PC-3 (cell line): ENCODE measurements around the gene B4GALT5. TPM values are rescaled to one million over a fixed set of nuclear protein-coding genes. Genes with fewer than 3 reads are reported as not detected.
A peak's percentile ranks its signal among the peaks of the same experiment; 100 is the strongest.

ENCODE experiments used
- ATAC-seq: fragments of 200-7000 bp; cut with Tn5 transposase; 2 replicates; pipeline ENCODE4 v1.9.1; 2020; ENCODE audit warnings: mild to moderate bottlenecking, moderate library complexity
- BruUV-seq: library from RNA; stranded (reverse); fragments of 400-500 nt; replicated peaks from 2 replicates; lab custom pipeline; 2021; lab: Mats Ljungman, UMichigan
- CTCF ChIA-PET: fragments of 300-600 bp; sonication (Branson Sonifier 250); formaldehyde crosslinking; loops from one replicate; lab custom pipeline; 2022; ENCODE audit warnings: antibody characterized with exemption; lab: Charles Lee
- POLR2A ChIA-PET: fragments of 300-600 bp; sonication (Branson Sonifier 250); formaldehyde crosslinking; loops from one replicate; lab custom pipeline; 2022; ENCODE audit warnings: antibody characterized with exemption; ENCODE audit not compliant: unreplicated experiment; lab: Charles Lee
- DNase-seq: peaks from one replicate; pipeline ENCODE4 v3.0.0-alpha.2; 2015
- H2AFZ ChIP-seq: fragments of 300-600 bp; sonication (generic); 2 replicates; pipeline ENCODE4 v1.6.0; 2016; ENCODE audit warnings: antibody characterized with exemption, low read length
- H3F3A ChIP-seq: fragments of 300-600 bp; sonication (generic); one replicate; pipeline ENCODE4 v1.6.0; 2017; ENCODE audit warnings: antibody characterized with exemption, low read length, control low read depth, mild to moderate bottlenecking; ENCODE audit not compliant: unreplicated experiment
- H3K27ac ChIP-seq: fragments of 300-600 bp; sonication (generic); 2 replicates; pipeline ENCODE4 v1.5.1; 2016; ENCODE audit warnings: mild to moderate bottlenecking, low read length
- H3K27me3 ChIP-seq: fragments of 300-600 bp; sonication (generic); 2 replicates; pipeline ENCODE4 v1.6.1; 2016; ENCODE audit warnings: low read length, mixed read lengths
- H3K36me3 ChIP-seq: fragments of 300-600 bp; sonication (generic); 2 replicates; pipeline ENCODE4 v1.6.1; 2016; ENCODE audit warnings: low read depth, mixed run types, low read length, mixed read lengths
- H3K4me1 ChIP-seq: fragments of 300-600 bp; sonication (generic); 2 replicates; pipeline ENCODE4 v1.5.1; 2016; ENCODE audit warnings: low read length; ENCODE audit not compliant: insufficient read depth
- H3K4me2 ChIP-seq: fragments of 300-600 bp; sonication (generic); 2 replicates; pipeline ENCODE4 v1.6.0; 2016; ENCODE audit warnings: low read length
- H3K4me3 ChIP-seq: fragments of 300-600 bp; sonication (generic); 2 replicates; pipeline ENCODE4 v1.5.1; 2016; ENCODE audit warnings: mild to moderate bottlenecking, low read length, mixed read lengths
- H3K79me2 ChIP-seq: fragments of 300-600 bp; sonication (generic); 2 replicates; pipeline ENCODE4 v1.6.1; 2017; ENCODE audit warnings: low read length, mixed read lengths
- H3K9ac ChIP-seq: fragments of 300-600 bp; sonication (generic); 2 replicates; pipeline ENCODE4 v1.6.0; 2016; ENCODE audit warnings: mild to moderate bottlenecking, low read length
- H3K9me2 ChIP-seq: fragments of 300-600 bp; sonication (generic); replicated peaks from 2 replicates; pipeline ENCODE4 v1.6.1; 2016; ENCODE audit warnings: mixed run types, low read length, mixed read lengths
- H3K9me3 ChIP-seq: fragments of 300-600 bp; sonication (generic); 2 replicates; pipeline ENCODE4 v1.6.1; 2016; ENCODE audit warnings: low read length, mixed read lengths
- H4K20me1 ChIP-seq: fragments of 300-600 bp; sonication (generic); 2 replicates; pipeline ENCODE4 v1.6.1; 2016; ENCODE audit warnings: low read length, mixed read lengths
- EZH2 ChIP-seq: fragments of 300-600 bp; sonication (generic); IDR thresholded peaks from one replicate; pipeline ENCODE4 v1.6.1; 2017; ENCODE audit warnings: antibody characterized with exemption, mild to moderate bottlenecking, low read length; ENCODE audit not compliant: unreplicated experiment
- EZH2phosphoT487 ChIP-seq: fragments of 300-600 bp; sonication (generic); IDR thresholded peaks from 2 replicates; pipeline ENCODE4 v1.6.1; 2018; ENCODE audit warnings: mild to moderate bottlenecking, antibody characterized with exemption, low read length, borderline replicate concordance
- intact Hi-C: fragments of 100-400 bp; cut with micrococcal nuclease; formaldehyde crosslinking; loops from 2 replicates; pipeline ENCODE4 v1.9.0; 2023
- total RNA-seq: library from RNA; depleted of rRNA; stranded (reverse); fragments of >200 nt; gene quantifications from 2 replicates; pipeline ENCODE4 v1.2.3, GENCODE V29; 2014
- TF ChIP-seq, protein P1 (sequence below): fragments of 300-600 bp; sonication (generic); conservative IDR thresholded peaks from 2 replicates; pipeline ENCODE4 v1.5.1; 2017; ENCODE audit warnings: antibody characterized with exemption, low read depth, mild to moderate bottlenecking, low read length

B4GALT5 gene
- total RNA-seq, 1 experiment from 2014 or later = 18.1 TPM

DNA sequence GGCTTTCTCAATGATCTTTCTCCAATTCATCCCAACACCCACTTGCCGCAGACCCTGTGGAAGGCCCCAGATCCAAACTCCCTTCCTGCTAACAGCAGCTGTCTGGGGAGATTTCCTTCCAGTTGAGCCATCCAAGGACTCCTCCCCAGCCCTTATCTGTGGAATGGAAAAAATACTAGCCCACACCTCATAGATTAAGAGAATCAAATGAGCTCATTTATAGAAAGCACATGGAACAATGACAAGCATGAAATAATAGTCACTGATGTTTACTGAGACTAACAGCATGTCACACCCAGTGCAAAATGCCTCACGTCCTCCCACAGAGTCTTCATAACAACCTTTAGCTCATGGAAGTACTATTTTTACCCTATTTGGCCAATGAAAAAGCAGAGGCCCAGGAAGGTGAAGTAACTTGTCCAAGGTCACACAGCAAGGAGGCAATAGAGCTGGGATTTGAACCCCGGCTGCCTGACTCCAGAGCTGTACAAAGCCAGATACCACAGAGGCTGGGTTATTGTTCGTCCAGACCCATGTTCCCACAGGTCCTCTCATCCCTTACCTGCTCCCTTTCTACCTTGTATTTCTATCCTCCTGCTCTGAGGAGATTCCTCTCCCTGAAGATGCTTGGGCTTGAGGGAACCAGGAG is 122.3 kb downstream of the B4GALT5 start:
- H3K27ac ChIP-seq = no peak overlapping the region
- no peaks in the 10 kb centered on the region for H3K36me3 ChIP-seq
- POLR2A ChIA-PET = no interaction called here
- H3K9me2 ChIP-seq = no peaks in the 10 kb centered on the region
- H2AFZ ChIP-seq = no peak overlapping the region
- no peak overlapping the region for H3K4me3 ChIP-seq
- DNase-seq (peak; percentile 30), ATAC-seq (no peak; the same call in 1 of the 2 replicates)
- no peak overlapping the region for H3K4me2 ChIP-seq
- H4K20me1 ChIP-seq = no peaks in the 10 kb centered on the region
- no peaks in the 10 kb centered on the region for H3K27me3 ChIP-seq
- no peaks in the 10 kb centered on the region for H3K9me3 ChIP-seq
- intact Hi-C loops = no loop called here
- no TSS peak for BruUV-seq
- H3K9ac ChIP-seq = no peak overlapping the region
- no peaks in the 10 kb centered on the region for H3F3A ChIP-seq
- H3K4me1 ChIP-seq = peaks cover 30% of the 10 kb centered on the region
- no peaks in the 10 kb centered on the region for H3K79me2 ChIP-seq
- TF ChIP-seq EZH2 (no peak), EZH2phosphoT487 (no peak)
- TF ChIP-seq, protein P1, sequence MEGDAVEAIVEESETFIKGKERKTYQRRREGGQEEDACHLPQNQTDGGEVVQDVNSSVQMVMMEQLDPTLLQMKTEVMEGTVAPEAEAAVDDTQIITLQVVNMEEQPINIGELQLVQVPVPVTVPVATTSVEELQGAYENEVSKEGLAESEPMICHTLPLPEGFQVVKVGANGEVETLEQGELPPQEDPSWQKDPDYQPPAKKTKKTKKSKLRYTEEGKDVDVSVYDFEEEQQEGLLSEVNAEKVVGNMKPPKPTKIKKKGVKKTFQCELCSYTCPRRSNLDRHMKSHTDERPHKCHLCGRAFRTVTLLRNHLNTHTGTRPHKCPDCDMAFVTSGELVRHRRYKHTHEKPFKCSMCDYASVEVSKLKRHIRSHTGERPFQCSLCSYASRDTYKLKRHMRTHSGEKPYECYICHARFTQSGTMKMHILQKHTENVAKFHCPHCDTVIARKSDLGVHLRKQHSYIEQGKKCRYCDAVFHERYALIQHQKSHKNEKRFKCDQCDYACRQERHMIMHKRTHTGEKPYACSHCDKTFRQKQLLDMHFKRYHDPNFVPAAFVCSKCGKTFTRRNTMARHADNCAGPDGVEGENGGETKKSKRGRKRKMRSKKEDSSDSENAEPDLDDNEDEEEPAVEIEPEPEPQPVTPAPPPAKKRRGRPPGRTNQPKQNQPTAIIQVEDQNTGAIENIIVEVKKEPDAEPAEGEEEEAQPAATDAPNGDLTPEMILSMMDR = no peak
- CTCF ChIA-PET = interaction anchor here (0.6 kb wide), 1 partner anchor 16 kb away, joined by 4 read pairs; no protein-coding TSS in a partner anchor

DNA sequence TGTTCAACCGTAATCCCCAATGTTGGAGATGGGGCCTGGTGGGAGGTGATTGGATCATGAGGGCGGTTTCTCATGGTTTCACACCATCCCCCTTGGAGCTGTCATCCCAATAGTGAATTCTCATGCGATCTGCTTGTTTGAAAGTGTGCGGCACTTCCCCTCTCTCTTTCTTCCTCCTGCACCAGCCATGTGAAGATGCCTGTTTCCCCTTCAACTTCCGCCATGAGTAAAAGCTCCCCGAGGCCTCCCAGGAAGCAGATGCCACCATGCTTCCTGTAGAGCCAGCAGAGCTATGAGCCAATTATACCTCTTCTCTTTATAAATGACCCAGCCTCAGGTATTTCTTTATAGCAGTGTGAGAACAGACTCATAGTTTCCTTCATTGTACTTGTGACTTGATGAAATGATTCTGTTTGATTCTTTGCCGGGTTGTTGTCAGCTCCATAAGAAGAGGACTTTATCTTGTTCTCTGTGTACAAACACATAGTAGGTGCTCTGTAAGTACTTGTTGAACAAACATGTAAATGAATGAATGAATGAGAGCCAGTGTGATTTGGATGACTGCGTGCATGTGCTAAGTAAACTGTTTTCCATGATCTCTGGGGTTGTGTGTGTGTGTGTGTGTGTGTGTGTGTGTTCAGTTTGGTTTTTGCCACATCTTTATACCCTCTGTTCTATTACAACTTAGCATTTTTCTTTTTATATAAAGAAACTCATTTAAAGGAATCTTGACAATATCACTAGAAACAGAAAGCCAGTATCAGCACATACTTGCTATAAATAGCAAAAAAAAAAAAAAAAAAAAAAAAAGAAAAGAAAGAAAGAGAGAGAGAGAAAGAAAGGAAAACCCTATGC is 123.3 kb downstream of the B4GALT5 start:
- Histone ChIP-seq H3K9ac (no peak overlapping the region), H3K4me3 (no peak overlapping the region), H3K4me2 (no peak overlapping the region), H3K4me1 (peaks cover 30% of the 10 kb centered on the region), H3K27me3 (no peaks in the 10 kb centered on the region), H3K9me2 (no peaks in the 10 kb centered on the region), H3K9me3 (no peaks in the 10 kb centered on the region), H4K20me1 (no peaks in the 10 kb centered on the region), H3K36me3 (no peaks in the 10 kb centered on the region), H3K79me2 (no peaks in the 10 kb centered on the region), H3F3A (no peaks in the 10 kb centered on the region), H3K27ac (no peak overlapping the region), H2AFZ (no peak overlapping the region)
- DNase-seq = no peak
- no peak for ATAC-seq
- intact Hi-C loops = no loop called here
- no TSS peak for BruUV-seq
- ChIA-PET POLR2A (no interaction called here), CTCF (no interaction called here)
- TF ChIP-seq EZH2 (no peak), EZH2phosphoT487 (no peak)
- TF ChIP-seq, protein P1 = no peak
